GM20431 (cell line): ENCODE data around the gene KYNU.
"Not testable (repeated sequence)": the region's sequence is repeated elsewhere in the genome, so short reads cannot be mapped to it uniquely, and the experiment has no call there.

ENCODE experiments used
- in situ Hi-C: fragments of 300-500 bp; cut with MseI, MboI; formaldehyde crosslinking; loops from one replicate; pipeline ENCODE4 v1.15.0; 2020; ENCODE audit warnings: low sequenced_read_pairs; ENCODE audit not compliant: unreplicated experiment

Gene KYNU

GRCh38 chr2:142869461-142870106, 7.9 kb upstream of the KYNU start:
- in situ Hi-C loops, result no loop called here

GRCh38 chr2:142870526-142870925, 6.9 kb upstream of the KYNU start:
- in situ Hi-C loops, result no loop called here

DNA sequence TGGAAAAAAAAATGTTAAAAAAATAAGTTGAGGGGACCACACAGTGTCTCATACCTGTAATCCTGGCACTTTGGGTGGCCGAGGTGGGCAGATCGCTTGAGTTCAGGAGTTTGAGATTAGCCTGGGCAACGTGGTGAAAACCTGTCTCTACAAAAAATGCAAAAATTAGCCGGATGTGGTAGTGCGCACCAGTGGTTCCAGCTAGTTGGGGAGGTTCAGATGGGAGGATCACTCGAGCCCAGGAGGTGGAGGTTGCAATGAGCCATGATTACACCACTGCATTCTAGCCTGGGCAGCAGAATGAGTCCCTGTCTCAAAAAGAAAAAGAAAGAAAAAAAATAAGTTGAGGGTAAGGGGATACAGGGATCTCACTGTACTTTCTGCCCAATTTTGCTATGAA, 6.1 kb upstream of the KYNU start:
- in situ Hi-C loops, result no loop called here

DNA sequence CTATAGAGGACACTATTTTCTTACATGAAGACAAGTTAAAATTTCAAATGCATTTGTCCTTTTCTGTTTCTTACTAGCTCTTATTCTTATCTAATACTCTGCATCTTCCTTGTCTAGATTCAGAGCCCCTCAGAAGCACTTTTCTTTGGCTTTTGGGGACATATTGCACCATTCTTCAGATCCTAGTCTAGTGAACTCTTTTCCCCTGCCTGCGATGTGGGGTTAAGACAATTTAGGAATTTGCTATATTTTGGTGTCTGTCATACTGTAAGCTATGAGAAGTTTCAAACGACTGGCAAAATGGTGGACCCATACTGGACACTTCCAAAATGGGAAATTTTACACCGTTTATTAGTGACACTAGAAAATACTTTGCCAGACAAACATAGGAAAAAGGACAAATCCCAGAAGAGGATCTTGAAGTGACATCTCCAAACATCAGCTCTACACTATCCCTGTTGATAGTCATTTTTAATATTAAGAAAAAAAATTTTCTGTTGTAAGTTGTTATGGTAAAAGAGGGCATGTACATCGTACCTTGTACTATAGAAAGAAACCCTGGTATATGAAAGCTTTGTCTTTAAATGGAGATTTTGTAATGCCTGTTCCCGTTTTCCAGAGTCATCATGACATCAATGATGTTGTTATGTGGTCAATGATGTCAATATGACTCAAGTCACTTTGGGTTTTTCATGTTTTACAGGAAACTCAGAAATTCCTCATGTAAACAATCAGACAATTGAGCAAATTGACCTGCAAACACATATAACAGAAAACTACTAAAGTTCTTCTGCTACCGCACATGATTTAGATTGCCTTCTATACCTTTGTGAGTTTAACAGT, 4.4 kb upstream of the KYNU start:
- in situ Hi-C loops, result no loop called here

DNA sequence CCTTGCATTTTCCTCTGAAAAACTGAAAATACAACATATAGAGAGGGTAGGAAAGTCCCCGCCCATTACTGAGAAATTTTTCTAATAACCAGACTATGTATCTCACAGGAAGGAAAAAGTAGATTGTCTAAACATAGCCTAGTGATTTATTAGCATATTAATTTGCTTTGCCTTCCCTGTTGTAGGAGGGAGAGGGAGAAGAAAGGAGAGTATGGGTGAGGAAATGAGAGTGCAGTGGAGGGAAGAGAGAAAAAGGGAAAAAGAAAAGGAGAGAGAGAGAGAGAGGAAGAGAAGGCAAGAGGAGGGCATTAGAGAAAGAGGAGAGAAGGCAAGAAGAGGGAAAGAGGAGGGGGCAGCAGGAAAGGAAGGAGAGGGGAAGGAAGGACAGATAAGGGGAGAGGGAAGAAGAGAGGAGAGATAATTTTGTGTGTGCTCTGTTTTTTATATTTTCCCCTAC, 3.6 kb upstream of the KYNU start:
- in situ Hi-C loops, result no loop called here

DNA sequence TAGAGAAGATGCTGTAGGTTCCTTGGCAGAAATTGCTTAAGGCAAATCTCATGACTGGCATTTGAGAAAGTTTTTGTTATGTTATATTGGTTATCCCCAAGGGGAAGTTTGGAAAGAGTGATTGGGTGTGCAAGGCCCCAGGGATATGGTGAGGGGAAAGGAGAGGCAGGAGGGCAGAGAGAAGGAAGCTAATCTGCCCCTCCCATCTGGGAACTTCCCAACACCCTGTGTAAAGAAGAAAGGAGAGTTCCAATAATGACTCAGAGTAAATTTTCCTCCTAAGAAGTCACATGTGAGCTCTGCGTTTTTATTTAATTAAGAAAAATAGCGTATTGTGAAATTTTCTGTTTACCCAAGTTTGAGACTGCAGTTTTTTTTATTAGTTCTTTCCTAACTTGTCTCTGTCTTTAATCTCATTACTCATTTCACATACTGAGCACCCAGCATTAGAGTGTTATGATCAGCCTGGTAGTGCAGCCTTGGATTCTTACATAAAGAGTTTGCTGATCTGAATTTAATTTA, 3.1 kb upstream of the KYNU start:
- in situ Hi-C loops, result no loop called here

DNA sequence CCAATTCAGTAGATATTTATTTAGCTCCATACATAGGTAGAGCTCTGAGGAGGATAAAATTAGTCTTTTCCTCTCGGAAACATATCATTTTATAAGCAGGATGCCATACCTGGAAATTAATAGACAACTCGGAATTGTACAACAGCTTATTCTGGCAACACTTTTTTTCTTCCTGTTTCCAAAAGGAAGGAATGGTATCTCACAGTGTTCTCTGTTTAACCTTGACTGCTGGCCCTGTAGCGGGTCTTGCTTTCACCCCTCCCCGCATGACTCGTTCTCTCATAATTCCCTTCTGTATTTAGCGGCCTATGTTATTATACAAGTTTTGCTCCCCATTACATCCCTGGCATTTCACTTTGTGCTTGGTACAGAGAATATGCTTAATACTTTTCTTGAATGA, 2.5 kb upstream of the KYNU start:
- in situ Hi-C loops, result no loop called here

- in situ Hi-C loops, result no loop called here
These were observed 1.8 kb upstream of the KYNU start for GRCh38 chr2:142875652-142876051.

DNA sequence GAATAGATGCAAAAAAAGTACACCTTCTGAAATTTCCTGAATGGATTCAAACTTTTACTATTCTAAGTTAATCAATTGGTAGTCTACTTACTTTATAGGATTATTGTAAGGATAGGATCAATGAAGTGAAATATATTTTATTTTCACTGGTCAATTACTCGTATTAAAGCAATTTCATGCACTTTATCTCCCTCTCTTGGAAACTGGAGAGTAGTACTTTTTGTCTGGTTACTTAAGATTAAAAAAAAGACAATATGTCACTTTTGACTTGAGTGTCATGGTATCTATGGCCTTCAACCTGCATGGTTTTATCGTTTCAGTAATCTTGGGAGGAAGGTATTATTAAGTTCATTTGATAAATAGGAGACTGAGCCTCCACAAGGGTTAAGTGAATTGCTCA, 1.0 kb upstream of the KYNU start:
- in situ Hi-C loops, result no loop called here

GRCh38 chr2:142878031-142878678, 691 bp downstream of the KYNU start:
- in situ Hi-C loops, result no loop called here

DNA sequence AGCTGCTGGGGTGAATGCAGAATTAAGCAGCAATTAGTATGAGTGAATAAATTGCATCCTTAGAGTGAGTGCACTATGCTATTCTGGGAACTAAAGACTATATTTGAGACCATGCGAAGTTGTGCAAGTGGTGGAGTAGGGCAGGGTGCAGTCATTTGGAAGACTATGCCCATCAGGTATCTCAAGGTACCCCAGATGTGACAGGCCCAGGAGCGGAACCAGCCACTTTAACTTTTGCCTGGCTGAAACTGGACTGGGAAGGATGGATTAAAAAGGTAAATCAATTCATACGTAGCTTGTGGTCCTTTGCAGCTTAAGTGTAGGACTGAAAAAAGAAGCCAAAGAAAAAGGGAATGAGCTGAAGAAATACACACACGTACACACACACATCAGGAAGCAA, 1.7 kb downstream of the KYNU start:
- in situ Hi-C loops, result no loop called here

- in situ Hi-C loops, result no loop called here
These were observed 2.8 kb downstream of the KYNU start for GRCh38 chr2:142880279-142880678.

- in situ Hi-C loops, result no loop called here
These were observed 4.2 kb downstream of the KYNU start for GRCh38 chr2:142881619-142882018.

GRCh38 chr2:142882500-142882899, 5.0 kb downstream of the KYNU start:
- in situ Hi-C loops, result not testable (repeated sequence)

- in situ Hi-C loops, result no loop called here
These were observed 6.1 kb downstream of the KYNU start for GRCh38 chr2:142883526-142883925.

DNA sequence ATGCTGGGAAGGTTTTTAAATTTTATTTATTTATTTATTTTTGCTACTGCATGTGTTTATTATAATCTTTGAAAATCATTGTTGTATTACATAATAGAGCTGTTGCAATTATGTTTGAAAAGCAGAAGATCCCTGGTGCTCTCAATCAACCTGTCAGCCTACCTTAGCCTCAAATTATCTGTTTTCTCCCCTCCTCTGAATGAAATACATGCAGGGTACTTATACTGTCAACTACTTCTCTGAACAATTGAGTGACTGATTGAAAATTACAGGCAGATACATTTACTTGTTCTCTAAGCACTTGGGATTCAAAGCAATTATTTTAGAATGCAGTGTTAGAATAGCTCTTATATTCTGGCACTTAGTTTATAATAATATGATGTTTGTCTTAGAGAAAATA, 8.1 kb downstream of the KYNU start:
- in situ Hi-C loops, result no loop called here

GRCh38 chr2:142892715-142893114, 15.3 kb downstream of the KYNU start:
- in situ Hi-C loops, result no loop called here

- in situ Hi-C loops, result no loop called here
These were observed 15.8 kb downstream of the KYNU start for GRCh38 chr2:142893241-142893640.

DNA sequence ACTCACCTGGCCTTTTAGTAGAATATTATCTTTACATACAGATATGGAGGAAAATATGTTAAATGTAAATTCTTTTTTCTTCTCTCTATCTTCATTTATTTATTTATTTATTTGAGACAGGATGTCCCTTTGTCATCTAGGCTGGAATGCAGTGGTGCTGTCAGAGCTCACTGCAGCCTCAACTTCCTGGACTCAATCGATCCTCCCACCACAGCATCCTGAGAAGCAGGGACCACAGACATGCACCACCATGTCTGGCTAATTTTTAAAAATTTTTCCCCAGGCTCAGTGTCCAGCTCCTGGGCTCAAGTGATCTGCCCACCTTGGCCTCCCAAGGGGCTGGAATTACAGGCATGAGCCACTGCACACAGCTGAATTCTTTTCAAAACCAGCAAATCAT, 20.3 kb downstream of the KYNU start:
- in situ Hi-C loops, result no loop called here

- in situ Hi-C loops, result not testable (repeated sequence)
These were observed 22.9 kb downstream of the KYNU start for GRCh38 chr2:142900327-142900726.

DNA sequence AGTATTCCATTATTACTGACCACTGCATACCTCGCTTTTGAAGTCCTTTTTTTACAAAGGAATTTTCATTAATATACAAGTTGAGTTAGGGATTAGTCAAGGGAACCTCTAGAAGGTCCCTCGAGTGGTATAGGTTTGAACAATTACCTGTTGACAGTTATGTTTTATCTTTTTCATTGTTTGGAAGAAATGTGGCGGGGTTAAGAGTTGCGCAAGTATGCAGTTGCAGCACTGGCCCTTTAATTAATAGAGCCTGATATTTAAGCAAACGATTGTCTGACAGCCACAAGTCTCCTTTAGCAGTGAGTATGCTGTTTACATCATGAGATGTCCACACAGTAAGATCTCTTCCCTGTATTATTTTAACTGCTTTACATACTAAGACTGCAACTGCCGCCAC, 24.3 kb downstream of the KYNU start:
- in situ Hi-C loops, result no loop called here
